ENCODE results near the gene HBD.

- TF ChIP-seq CTCF (IDR thresholded peaks at IDR 0.05; ENCODE audit: borderline replicate concordance, extremely low read depth, low read length, poor library complexity, severe bottlenecking) (no peak), EZH2 (IDR thresholded peaks at IDR 0.05; ENCODE audit: borderline replicate concordance, low read depth, low read length, severe bottlenecking) (no peak)
Observed at GRCh38 chr11:5257296-5257695, 23.0 kb upstream of the HBD start.

All from DND-41 (cell line).